ENCODE measurements around the gene GKN1. TPM values are rescaled to one million over a fixed set of nuclear protein-coding genes. Genes with fewer than 3 reads are reported as not detected.
A peak's percentile ranks its signal among the peaks of the same experiment; 100 is the strongest.

GKN1 gene, protein sequence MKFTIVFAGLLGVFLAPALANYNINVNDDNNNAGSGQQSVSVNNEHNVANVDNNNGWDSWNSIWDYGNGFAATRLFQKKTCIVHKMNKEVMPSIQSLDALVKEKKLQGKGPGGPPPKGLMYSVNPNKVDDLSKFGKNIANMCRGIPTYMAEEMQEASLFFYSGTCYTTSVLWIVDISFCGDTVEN
- not detected for total RNA-seq (ENCODE audit: unreplicated experiment)
- long read RNA-seq: 0 reads

DNA sequence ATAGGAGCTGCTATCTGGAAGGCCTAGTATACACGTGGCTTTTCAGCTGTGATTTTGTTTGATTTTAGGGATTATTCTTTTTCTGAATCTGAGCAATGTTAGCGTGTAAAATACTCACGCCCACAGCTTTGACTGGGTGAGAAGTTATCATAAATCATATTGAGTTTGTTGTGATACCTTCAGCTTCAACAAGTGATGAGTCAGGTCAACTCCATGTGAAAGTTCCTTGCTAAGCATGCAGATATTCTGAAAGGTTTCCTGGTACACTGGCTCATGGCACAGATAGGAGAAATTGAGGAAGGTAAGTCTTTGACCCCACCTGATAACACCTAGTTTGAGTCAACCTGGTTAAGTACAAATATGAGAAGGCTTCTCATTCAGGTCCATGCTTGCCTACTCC lies at the start of gene GKN1:
GKN1 (plus strand) TSS at position 386 of the 400 bp plus-strand sequence. CDS start 42 bp downstream, outside the sequence.
- DNase-seq (ENCODE audit: low spot score): no peak
- Mint-ChIP-seq H3K27me3 (ENCODE audit: unreplicated experiment) (peaks cover 2% of the 10 kb centered on the region), H3K36me3 (ENCODE audit: low read depth, unreplicated experiment) (no peaks in the 10 kb centered on the region), H3K27ac (ENCODE audit: unreplicated experiment) (no peak within 1 kb of the TSS), H3K9me3 (ENCODE audit: unreplicated experiment) (no peaks in the 10 kb centered on the region), H3K4me3 (ENCODE audit: unreplicated experiment) (no peak within 1 kb of the TSS), H3K4me1 (ENCODE audit: unreplicated experiment) (no peaks in the 10 kb centered on the region)
- TF ChIP-seq, protein P1, sequence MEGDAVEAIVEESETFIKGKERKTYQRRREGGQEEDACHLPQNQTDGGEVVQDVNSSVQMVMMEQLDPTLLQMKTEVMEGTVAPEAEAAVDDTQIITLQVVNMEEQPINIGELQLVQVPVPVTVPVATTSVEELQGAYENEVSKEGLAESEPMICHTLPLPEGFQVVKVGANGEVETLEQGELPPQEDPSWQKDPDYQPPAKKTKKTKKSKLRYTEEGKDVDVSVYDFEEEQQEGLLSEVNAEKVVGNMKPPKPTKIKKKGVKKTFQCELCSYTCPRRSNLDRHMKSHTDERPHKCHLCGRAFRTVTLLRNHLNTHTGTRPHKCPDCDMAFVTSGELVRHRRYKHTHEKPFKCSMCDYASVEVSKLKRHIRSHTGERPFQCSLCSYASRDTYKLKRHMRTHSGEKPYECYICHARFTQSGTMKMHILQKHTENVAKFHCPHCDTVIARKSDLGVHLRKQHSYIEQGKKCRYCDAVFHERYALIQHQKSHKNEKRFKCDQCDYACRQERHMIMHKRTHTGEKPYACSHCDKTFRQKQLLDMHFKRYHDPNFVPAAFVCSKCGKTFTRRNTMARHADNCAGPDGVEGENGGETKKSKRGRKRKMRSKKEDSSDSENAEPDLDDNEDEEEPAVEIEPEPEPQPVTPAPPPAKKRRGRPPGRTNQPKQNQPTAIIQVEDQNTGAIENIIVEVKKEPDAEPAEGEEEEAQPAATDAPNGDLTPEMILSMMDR (IDR thresholded peaks at IDR 0.05; ENCODE audit: unreplicated experiment): no peak

DNA sequence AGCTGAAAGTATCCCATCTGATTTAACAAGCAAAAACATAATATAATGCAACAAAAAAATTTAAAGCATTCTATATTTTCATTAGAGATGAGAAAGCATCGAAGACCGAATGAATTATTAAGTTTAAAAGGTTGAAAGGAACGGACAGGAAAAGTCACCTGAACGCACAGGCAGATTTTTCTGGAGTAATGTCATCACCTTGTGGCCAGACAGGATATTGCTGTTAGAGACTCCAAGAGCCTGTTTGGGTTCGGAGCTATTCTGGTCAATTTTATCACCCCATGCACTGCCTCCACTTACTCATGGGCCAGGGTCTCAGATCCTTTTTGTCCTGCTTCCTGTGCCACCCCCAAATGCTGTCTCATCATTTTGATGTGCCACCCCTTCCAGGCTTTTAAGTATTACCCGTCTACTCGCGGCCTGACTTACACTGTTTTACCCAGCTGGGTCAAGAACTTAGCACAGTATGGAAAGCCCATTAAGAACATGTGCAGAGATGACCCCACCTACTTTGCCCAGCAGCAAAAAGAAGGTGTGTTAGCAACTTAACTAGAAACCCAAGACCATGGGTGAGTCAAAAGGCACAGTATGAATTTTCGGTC lies 49.0 kb upstream of the GKN1 start:
- Mint-ChIP-seq H3K27ac (ENCODE audit: unreplicated experiment) (no peak overlapping the region), H3K4me1 (ENCODE audit: unreplicated experiment) (no peaks in the 10 kb centered on the region), H3K27me3 (ENCODE audit: unreplicated experiment) (peaks cover 4% of the 10 kb centered on the region), H3K9me3 (ENCODE audit: unreplicated experiment) (no peaks in the 10 kb centered on the region), H3K4me3 (ENCODE audit: unreplicated experiment) (no peak overlapping the region), H3K36me3 (ENCODE audit: low read depth, unreplicated experiment) (no peaks in the 10 kb centered on the region)
- peak; percentile 49 for DNase-seq (ENCODE audit: low spot score)
- TF ChIP-seq, protein P1 (IDR thresholded peaks at IDR 0.05; ENCODE audit: unreplicated experiment): peak; percentile 85

DNA sequence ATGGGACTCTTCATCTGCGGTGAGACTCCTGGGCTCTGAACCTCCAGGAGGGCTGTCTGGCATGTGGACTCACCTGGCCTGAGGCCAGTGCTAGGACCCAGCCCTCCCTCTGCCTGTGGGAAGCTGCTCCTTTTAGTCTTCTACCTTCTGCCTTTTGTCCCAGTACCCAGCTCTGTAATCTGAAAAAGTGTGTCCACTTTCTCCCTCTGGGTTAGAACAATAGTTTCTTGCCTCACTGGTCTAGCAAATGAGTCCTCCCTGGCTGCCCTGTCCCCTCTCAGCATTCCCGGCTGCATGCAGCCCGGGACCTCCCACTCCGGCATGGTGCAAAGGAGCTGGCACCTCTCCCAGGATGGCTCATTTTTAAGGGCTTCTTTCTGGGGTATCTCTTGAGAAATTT lies 47.6 kb upstream of the GKN1 start:
- Mint-ChIP-seq H3K27me3 (ENCODE audit: unreplicated experiment) (peaks cover 4% of the 10 kb centered on the region), H3K27ac (ENCODE audit: unreplicated experiment) (no peak overlapping the region), H3K36me3 (ENCODE audit: low read depth, unreplicated experiment) (no peaks in the 10 kb centered on the region), H3K4me3 (ENCODE audit: unreplicated experiment) (no peak overlapping the region), H3K9me3 (ENCODE audit: unreplicated experiment) (no peaks in the 10 kb centered on the region), H3K4me1 (ENCODE audit: unreplicated experiment) (no peaks in the 10 kb centered on the region)
- TF ChIP-seq, protein P1 (IDR thresholded peaks at IDR 0.05; ENCODE audit: unreplicated experiment): no peak
- DNase-seq (ENCODE audit: low spot score): no peak

DNA sequence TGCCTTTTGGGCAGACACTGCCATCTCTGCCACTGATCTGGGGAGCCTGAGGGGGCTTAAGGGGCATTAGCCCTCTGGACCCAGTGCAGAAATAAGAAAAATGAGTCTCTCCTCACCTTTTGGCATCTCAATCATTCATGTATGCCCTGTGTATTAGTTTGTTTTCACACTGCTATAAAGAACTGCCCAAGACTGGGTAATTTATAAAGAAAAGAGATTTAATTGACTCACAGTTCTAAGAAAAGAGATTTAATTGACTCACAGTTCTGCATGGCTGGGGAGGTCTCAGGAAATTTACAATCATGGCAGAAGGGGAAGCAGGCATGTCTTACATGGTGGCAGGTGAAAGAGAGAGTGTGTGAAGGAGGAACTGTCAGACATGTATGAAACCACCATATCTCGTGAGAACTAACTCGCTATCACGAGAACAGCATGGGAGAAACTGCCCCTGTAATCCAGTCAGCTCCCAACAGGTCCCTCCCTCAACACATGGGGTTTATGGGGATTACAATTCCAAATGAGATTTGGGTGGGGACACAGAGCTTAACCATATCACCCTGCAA lies 43.2 kb upstream of the GKN1 start:
- Mint-ChIP-seq H3K9me3 (ENCODE audit: unreplicated experiment) (no peaks in the 10 kb centered on the region), H3K36me3 (ENCODE audit: low read depth, unreplicated experiment) (no peaks in the 10 kb centered on the region), H3K27me3 (ENCODE audit: unreplicated experiment) (peaks cover 4% of the 10 kb centered on the region), H3K4me3 (ENCODE audit: unreplicated experiment) (no peak overlapping the region), H3K27ac (ENCODE audit: unreplicated experiment) (no peak overlapping the region), H3K4me1 (ENCODE audit: unreplicated experiment) (no peaks in the 10 kb centered on the region)
- TF ChIP-seq, protein P1 (IDR thresholded peaks at IDR 0.05; ENCODE audit: unreplicated experiment): no peak
- DNase-seq (ENCODE audit: low spot score): no peak

DNA sequence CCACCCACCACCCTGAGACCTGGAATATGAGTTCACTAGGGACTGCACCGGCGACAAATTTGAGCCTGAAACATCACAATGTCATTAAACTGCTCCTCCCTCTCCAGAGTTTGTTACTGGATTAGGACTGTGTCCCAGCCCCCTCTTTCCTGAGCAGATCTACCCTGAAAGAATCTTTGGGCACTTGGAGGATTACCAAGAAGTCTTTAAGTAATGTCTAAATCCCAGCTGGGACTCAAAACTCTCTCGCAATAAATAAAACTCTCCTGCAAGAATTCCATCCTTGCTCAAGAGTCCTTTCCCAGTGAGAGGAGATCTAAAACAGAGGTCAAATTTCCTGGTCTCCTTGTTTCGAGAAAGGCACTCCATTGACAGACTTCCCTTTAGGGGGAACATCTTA lies 42.6 kb upstream of the GKN1 start:
- no peak for DNase-seq (ENCODE audit: low spot score)
- Mint-ChIP-seq H3K9me3 (ENCODE audit: unreplicated experiment) (no peaks in the 10 kb centered on the region), H3K4me3 (ENCODE audit: unreplicated experiment) (no peak overlapping the region), H3K4me1 (ENCODE audit: unreplicated experiment) (no peaks in the 10 kb centered on the region), H3K36me3 (ENCODE audit: low read depth, unreplicated experiment) (no peaks in the 10 kb centered on the region), H3K27ac (ENCODE audit: unreplicated experiment) (no peak overlapping the region), H3K27me3 (ENCODE audit: unreplicated experiment) (peaks cover 2% of the 10 kb centered on the region)
- TF ChIP-seq, protein P1 (IDR thresholded peaks at IDR 0.05; ENCODE audit: unreplicated experiment): no peak
